ENCODE measurements around the gene GPR141.

GPR141 gene

DNA sequence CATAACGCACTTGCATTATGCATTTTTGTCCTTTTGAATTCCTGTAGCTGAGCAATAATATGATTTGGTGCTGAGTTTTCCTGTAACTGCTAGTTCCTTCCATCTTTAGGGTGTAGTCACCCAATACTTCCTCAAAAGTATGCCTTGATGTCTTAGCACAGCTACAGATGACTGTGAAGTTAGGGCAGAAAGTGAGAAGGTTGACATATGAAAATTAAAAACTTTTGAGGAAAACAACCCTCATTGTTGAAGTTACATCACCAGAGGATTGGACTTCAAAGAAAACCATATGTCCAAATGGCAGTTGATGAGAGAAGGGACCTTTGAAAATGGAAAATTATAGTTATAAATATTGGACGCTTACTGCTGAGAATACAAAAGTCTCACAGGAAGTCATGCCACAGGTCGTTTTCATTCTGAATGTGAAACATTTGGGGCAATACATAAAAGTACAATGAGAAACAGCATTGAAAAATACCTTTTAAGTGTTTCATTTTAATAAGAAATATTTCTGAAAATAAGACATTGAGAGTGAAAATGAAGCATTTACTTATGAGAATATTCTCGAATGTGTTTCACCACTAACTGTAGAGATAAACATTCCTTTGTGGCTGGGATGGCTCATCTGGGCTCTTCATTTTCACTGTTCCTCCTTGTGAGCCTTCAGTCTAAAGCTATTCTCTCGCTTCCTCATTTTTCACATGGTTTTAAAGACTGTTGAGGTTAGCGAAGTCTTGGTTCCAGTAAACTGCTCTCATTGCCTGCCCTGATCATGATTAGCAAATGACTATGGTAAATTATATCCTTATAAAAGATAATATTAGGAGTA, 103.4 kb downstream of the GPR141 start:
- no peak for DNase-seq (ENCODE audit: low read depth)
